Stimulated activated CD8-positive, alpha-beta memory T cell treated with anti-CD3 and anti-CD28 coated beads, Interleukin-4, amount 100 ng/mL, for 4 hours (primary cell): Measurements from ENCODE around the gene NAALADL2.

Source experiments
- DNase-seq, 2 donors: peaks; one replicate each; pipeline ENCODE4 v3.0.0-alpha.2; 2020; ENCODE audit warnings: low read depth in 2 of 2, low spot score in 1 of 2

Gene NAALADL2

GRCh38 chr3:175198991-175199783 is 340.1 kb downstream of the NAALADL2 start:
- DNase-seq: no peak

GRCh38 chr3:175199961-175200360 is 340.8 kb downstream of the NAALADL2 start:
- no peak for DNase-seq

- no peak for DNase-seq
Observed at GRCh38 chr3:175200391-175201095, 341.4 kb downstream of the NAALADL2 start.

GRCh38 chr3:175207361-175207760 is 348.2 kb downstream of the NAALADL2 start:
- no peak for DNase-seq

GRCh38 chr3:175208326-175208725 is 349.2 kb downstream of the NAALADL2 start:
- DNase-seq: no peak

- DNase-seq: no peak
Observed at GRCh38 chr3:175211466-175211865, 352.3 kb downstream of the NAALADL2 start.

- DNase-seq: no peak
Observed at GRCh38 chr3:175212896-175213295, 353.8 kb downstream of the NAALADL2 start.

- DNase-seq: no peak
Observed at GRCh38 chr3:175214216-175214615, 355.1 kb downstream of the NAALADL2 start.

GRCh38 chr3:175215833-175216232 is 356.7 kb downstream of the NAALADL2 start:
- no peak for DNase-seq

GRCh38 chr3:175222356-175222755 is 363.2 kb downstream of the NAALADL2 start:
- no peak for DNase-seq

- no peak for DNase-seq
Observed at GRCh38 chr3:175224051-175224450, 364.9 kb downstream of the NAALADL2 start.

- DNase-seq: no peak
Observed at GRCh38 chr3:175226444-175226843, 367.3 kb downstream of the NAALADL2 start.

GRCh38 chr3:175227126-175227525 is 368.0 kb downstream of the NAALADL2 start:
- no peak for DNase-seq

GRCh38 chr3:175233957-175234940 is 375.1 kb downstream of the NAALADL2 start:
- DNase-seq: no peak

GRCh38 chr3:175238801-175239200 is 379.7 kb downstream of the NAALADL2 start:
- no peak for DNase-seq

GRCh38 chr3:175240921-175241320 is 381.8 kb downstream of the NAALADL2 start:
- DNase-seq: no peak

- DNase-seq: no peak
Observed at GRCh38 chr3:175242243-175242642, 383.1 kb downstream of the NAALADL2 start.

GRCh38 chr3:175246234-175246633 is 387.1 kb downstream of the NAALADL2 start:
- no peak for DNase-seq

GRCh38 chr3:175246766-175247165 is 387.6 kb downstream of the NAALADL2 start:
- DNase-seq: no peak

GRCh38 chr3:175247629-175248028 is 388.5 kb downstream of the NAALADL2 start:
- no peak for DNase-seq

GRCh38 chr3:175248832-175249231 is 389.7 kb downstream of the NAALADL2 start:
- no peak for DNase-seq
